WTC11 (cell line): ENCODE measurements around the gene MUC20.

ENCODE experiments used
- ATF2 ChIP-seq: sonication (generic); formaldehyde crosslinking; IDR thresholded peaks from 2 replicates; pipeline ENCODE4 v1.8.1; 2022; ENCODE audit warnings: low read depth, missing genetic modification reagents, borderline replicate concordance
- ESRRA ChIP-seq: sonication (generic); formaldehyde crosslinking; IDR thresholded peaks from 2 replicates; pipeline ENCODE4 v1.8.1; 2022; ENCODE audit warnings: mild to moderate bottlenecking, missing genetic modification reagents, borderline replicate concordance
- JUN ChIP-seq: sonication (generic); formaldehyde crosslinking; IDR thresholded peaks from 2 replicates; pipeline ENCODE4 v1.8.0; 2023; ENCODE audit warnings: mild to moderate bottlenecking, missing genetic modification reagents
- NR1H2 ChIP-seq: sonication (generic); formaldehyde crosslinking; IDR thresholded peaks from 2 replicates; pipeline ENCODE4 v1.9.0; 2021; ENCODE audit warnings: mild to moderate bottlenecking, moderate library complexity, missing genetic modification reagents
- NR3C1 ChIP-seq: sonication (generic); formaldehyde crosslinking; conservative IDR thresholded peaks from 2 replicates; pipeline ENCODE4 v1.8.1; 2023; ENCODE audit warnings: low read depth, mild to moderate bottlenecking, missing genetic modification reagents
- TEAD4 ChIP-seq: sonication (generic); formaldehyde crosslinking; IDR thresholded peaks from 2 replicates; pipeline ENCODE4 v1.8.0; 2022; ENCODE audit warnings: mild to moderate bottlenecking, missing genetic modification reagents
- ZNF416 ChIP-seq: fragments of 250-450 bp; sonication (Bioruptor Pico); IDR thresholded peaks from 2 replicates; pipeline ENCODE4 v1.9.0; 2021; ENCODE audit warnings: mild to moderate bottlenecking, inconsistent platforms
- TF ChIP-seq, protein P1 (sequence below): fragments of 200-600 bp; IDR thresholded peaks from 2 replicates; pipeline ENCODE4 v1.8.0; 2022; ENCODE audit warnings: antibody characterized with exemption
- TF ChIP-seq, protein P2 (sequence below): sonication (generic); formaldehyde crosslinking; IDR thresholded peaks from 2 replicates; pipeline ENCODE4 v1.8.0; 2022; ENCODE audit warnings: missing genetic modification reagents
- TF ChIP-seq, protein P3 (sequence below): sonication (generic); formaldehyde crosslinking; IDR thresholded peaks from 2 replicates; pipeline ENCODE4 v1.8.1; 2023; ENCODE audit warnings: mild to moderate bottlenecking, missing genetic modification reagents
- TF ChIP-seq, protein P4 (sequence below): sonication (generic); formaldehyde crosslinking; conservative IDR thresholded peaks from 2 replicates; pipeline ENCODE4 v1.8.1; 2022; ENCODE audit warnings: mild to moderate bottlenecking, missing genetic modification reagents

DNA sequence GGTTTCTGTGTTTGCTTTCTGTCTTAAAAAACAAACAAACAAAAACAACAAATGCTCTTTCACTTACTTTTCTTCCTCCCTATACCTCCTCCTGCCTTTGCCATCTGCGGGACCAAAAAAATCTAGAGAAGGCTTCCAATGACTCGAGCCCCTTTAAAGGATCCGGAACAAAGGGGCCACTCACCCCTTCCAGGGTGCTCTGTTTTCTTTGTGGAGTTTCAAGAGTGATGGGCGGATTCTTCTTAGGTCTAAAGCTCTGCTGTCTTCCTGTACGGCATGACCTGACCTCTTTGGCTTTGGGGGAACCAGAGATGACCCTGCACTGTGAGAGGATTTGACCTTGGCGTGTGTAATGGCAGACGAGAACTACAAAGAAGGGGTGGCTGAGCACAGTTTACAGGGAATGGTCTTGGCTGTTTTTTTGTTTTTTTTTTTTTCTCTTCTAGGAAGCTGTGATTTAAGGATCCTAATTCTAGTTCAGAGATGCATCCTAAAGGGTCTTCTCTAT is 2.2 kb upstream of the MUC20 start:
- TF ChIP-seq, protein P1, sequence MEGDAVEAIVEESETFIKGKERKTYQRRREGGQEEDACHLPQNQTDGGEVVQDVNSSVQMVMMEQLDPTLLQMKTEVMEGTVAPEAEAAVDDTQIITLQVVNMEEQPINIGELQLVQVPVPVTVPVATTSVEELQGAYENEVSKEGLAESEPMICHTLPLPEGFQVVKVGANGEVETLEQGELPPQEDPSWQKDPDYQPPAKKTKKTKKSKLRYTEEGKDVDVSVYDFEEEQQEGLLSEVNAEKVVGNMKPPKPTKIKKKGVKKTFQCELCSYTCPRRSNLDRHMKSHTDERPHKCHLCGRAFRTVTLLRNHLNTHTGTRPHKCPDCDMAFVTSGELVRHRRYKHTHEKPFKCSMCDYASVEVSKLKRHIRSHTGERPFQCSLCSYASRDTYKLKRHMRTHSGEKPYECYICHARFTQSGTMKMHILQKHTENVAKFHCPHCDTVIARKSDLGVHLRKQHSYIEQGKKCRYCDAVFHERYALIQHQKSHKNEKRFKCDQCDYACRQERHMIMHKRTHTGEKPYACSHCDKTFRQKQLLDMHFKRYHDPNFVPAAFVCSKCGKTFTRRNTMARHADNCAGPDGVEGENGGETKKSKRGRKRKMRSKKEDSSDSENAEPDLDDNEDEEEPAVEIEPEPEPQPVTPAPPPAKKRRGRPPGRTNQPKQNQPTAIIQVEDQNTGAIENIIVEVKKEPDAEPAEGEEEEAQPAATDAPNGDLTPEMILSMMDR, result no peak
- TF ChIP-seq, protein P2, sequence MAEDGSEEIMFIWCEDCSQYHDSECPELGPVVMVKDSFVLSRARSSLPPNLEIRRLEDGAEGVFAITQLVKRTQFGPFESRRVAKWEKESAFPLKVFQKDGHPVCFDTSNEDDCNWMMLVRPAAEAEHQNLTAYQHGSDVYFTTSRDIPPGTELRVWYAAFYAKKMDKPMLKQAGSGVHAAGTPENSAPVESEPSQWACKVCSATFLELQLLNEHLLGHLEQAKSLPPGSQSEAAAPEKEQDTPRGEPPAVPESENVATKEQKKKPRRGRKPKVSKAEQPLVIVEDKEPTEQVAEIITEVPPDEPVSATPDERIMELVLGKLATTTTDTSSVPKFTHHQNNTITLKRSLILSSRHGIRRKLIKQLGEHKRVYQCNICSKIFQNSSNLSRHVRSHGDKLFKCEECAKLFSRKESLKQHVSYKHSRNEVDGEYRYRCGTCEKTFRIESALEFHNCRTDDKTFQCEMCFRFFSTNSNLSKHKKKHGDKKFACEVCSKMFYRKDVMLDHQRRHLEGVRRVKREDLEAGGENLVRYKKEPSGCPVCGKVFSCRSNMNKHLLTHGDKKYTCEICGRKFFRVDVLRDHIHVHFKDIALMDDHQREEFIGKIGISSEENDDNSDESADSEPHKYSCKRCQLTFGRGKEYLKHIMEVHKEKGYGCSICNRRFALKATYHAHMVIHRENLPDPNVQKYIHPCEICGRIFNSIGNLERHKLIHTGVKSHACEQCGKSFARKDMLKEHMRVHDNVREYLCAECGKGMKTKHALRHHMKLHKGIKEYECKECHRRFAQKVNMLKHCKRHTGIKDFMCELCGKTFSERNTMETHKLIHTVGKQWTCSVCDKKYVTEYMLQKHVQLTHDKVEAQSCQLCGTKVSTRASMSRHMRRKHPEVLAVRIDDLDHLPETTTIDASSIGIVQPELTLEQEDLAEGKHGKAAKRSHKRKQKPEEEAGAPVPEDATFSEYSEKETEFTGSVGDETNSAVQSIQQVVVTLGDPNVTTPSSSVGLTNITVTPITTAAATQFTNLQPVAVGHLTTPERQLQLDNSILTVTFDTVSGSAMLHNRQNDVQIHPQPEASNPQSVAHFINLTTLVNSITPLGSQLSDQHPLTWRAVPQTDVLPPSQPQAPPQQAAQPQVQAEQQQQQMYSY (CRISPR knock-in tag), result no peak
- TF ChIP-seq JUN (CRISPR knock-in tag), result no peak
- TF ChIP-seq NR3C1 (CRISPR knock-in tag), result no peak
- TF ChIP-seq TEAD4 (CRISPR knock-in tag), result no peak
- no peak for TF ChIP-seq ESRRA (CRISPR knock-in tag)
- TF ChIP-seq ATF2 (CRISPR knock-in tag), result no peak
- no peak for TF ChIP-seq NR1H2
- TF ChIP-seq, protein P3, sequence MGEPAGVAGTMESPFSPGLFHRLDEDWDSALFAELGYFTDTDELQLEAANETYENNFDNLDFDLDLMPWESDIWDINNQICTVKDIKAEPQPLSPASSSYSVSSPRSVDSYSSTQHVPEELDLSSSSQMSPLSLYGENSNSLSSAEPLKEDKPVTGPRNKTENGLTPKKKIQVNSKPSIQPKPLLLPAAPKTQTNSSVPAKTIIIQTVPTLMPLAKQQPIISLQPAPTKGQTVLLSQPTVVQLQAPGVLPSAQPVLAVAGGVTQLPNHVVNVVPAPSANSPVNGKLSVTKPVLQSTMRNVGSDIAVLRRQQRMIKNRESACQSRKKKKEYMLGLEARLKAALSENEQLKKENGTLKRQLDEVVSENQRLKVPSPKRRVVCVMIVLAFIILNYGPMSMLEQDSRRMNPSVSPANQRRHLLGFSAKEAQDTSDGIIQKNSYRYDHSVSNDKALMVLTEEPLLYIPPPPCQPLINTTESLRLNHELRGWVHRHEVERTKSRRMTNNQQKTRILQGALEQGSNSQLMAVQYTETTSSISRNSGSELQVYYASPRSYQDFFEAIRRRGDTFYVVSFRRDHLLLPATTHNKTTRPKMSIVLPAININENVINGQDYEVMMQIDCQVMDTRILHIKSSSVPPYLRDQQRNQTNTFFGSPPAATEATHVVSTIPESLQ (CRISPR knock-in tag), result no peak
- TF ChIP-seq, protein P4, sequence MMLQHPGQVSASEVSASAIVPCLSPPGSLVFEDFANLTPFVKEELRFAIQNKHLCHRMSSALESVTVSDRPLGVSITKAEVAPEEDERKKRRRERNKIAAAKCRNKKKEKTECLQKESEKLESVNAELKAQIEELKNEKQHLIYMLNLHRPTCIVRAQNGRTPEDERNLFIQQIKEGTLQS (CRISPR knock-in tag), result no peak
- TF ChIP-seq ZNF416 (CRISPR knock-in tag), result no peak
